Measurements from ENCODE around the gene CTRB2.
"Not testable (repeated sequence)": the region's sequence is repeated elsewhere in the genome, so short reads cannot be mapped to it uniquely, and the experiment has no call there.

CTRB2 gene

DNA sequence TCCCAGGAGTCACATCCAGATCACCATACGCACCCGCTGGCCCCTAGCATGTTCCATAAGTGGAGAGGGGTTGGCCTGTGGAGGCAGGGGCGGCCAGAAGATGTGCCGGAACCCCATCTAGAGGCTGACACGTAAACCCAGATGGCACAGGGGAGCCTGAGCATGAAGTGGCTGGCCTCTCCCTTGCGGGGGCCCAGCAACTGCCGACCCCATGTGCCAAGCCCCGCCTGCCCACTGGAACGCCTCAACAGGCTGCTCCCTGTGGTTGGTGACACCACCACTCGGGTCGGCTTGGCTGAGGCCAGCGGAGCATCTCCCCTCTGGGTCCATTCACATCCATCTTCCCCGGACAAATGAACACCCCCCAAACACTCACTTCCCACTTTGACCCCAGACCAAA, 35.0 kb upstream of the CTRB2 start:
- DNase-seq, result no peak

DNA sequence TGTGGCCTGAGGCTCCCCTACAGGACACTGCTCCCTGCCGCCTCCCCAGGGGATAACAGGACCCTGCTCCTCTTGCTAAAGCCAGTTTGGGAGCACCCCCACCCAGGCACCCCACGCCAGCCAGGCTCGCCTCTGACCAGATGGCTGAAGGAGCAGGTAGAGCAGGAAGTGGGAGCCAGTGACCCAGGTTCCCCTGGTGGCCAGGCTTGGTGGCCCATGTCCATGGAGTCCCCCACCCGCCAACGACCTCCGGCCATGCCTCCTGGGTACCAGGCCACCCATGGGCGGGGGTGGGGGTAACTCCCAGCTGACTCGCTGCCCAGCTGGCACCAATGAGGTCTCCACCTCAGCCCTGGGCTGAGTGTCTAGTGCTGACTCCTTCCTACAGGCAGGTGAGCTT, 34.5 kb upstream of the CTRB2 start:
- no peak for DNase-seq

GRCh38 chr16:75240633-75241032, 33.7 kb upstream of the CTRB2 start:
- DNase-seq, result not testable (repeated sequence)

- no peak for DNase-seq
These were observed 32.7 kb upstream of the CTRB2 start for GRCh38 chr16:75239542-75240122.

- no peak for DNase-seq
These were observed 32.0 kb upstream of the CTRB2 start for GRCh38 chr16:75238853-75239541.

- no peak for DNase-seq
These were observed 31.3 kb upstream of the CTRB2 start for GRCh38 chr16:75238132-75238852.

GRCh38 chr16:75237398-75238131, 30.6 kb upstream of the CTRB2 start:
- DNase-seq, result no peak

- no peak for DNase-seq
These were observed 29.9 kb upstream of the CTRB2 start for GRCh38 chr16:75236736-75237397.

DNA sequence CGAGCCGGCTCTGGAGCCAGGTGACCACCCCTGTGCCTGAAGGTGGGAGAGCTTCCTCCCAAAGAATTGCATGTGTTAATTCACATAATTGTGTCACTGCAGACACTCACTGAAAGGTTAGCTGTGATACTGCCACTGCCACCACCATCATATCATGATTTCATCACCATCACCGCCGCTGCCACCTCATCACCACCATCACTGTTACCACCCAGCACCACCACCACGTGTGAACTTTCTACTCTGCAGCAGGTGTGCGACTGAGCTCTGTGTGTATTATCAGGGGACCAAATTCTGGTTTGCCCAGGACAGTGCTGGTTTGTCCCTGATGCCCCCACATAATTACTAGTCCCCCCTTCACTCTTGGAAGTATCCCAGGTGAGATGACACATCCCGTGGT, 29.3 kb upstream of the CTRB2 start:
- DNase-seq, result no peak

- no peak for DNase-seq
These were observed 28.8 kb upstream of the CTRB2 start for GRCh38 chr16:75235721-75236193.

GRCh38 chr16:75234856-75235696, 28.1 kb upstream of the CTRB2 start:
- no peak for DNase-seq

GRCh38 chr16:75233611-75233938, 26.6 kb upstream of the CTRB2 start:
- no peak for DNase-seq

- no peak for DNase-seq
These were observed 24.6 kb upstream of the CTRB2 start for GRCh38 chr16:75231570-75231969.

DNA sequence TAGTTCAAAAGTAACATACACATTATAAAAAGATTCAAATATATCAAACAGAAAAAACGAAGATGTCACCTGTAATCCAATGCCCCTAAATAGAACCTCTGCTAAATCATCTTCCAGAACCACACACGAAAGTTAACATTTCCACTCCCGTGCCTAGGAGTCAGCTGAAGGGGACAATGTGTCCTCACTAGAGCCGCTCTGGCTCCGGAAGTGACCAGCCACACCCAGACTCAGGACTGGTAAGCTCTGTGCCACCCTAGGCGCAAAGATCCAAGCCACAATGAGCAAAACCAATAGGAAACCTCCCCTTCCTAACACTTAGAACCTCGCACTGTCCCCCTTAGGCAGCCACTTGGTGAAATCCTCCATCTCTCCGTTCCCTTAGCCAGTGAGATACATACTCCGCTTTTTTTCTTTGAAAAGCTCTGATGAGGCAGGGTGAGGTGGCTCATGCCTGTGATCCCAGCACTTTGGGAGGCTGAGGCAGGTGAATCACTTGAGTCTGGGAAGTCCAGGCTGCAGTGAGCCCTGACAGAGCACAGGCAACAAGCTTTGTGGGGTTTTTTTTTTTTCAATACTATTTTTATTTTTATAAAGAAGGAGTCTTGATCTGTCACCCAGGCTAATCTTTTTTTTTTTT, 23.6 kb upstream of the CTRB2 start:
- no peak for DNase-seq

GRCh38 chr16:75229172-75230031, 22.4 kb upstream of the CTRB2 start:
- no peak for DNase-seq

DNA sequence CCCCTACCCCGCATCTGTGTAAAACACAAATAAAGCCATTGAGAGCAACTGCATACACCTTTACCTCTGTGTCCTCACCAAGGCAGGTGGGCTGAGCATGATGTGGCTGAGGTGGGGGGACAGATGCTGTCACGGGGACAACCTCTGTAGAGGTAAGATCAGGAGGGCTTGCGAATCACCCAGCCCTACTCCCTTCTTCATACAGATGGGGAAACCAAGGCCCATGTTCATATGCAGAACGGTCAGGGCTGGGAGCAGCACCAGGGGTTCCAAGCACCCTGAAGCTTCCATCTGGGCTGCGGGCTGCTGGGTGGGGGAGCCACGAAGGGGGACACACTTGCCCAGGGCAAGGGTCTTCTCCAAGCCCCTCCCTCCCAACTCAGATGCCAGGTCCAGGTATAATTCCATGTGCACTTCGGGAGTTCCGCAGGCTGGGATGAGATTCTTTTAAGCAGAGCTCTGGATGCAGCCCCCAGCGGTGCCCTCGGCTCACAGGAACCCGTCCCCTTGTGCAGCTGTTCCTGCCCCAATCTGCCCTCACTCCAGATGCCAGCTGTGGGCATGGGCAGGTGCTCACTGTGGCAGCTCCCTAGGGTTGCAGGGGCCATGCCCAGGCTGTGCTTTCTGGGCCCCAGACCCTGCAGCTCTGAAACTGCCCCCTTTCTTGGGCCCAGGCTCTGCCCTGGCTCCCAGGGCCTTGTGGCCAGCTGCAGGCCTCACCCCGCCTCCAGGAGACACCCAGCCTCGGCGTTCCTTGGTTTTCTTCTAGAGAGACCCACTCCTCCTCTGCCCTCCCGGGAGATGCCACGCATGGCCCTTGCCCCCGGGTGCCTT, 21.4 kb upstream of the CTRB2 start:
- DNase-seq, result no peak

- no peak for DNase-seq
These were observed 20.6 kb upstream of the CTRB2 start for GRCh38 chr16:75227361-75228142.

DNA sequence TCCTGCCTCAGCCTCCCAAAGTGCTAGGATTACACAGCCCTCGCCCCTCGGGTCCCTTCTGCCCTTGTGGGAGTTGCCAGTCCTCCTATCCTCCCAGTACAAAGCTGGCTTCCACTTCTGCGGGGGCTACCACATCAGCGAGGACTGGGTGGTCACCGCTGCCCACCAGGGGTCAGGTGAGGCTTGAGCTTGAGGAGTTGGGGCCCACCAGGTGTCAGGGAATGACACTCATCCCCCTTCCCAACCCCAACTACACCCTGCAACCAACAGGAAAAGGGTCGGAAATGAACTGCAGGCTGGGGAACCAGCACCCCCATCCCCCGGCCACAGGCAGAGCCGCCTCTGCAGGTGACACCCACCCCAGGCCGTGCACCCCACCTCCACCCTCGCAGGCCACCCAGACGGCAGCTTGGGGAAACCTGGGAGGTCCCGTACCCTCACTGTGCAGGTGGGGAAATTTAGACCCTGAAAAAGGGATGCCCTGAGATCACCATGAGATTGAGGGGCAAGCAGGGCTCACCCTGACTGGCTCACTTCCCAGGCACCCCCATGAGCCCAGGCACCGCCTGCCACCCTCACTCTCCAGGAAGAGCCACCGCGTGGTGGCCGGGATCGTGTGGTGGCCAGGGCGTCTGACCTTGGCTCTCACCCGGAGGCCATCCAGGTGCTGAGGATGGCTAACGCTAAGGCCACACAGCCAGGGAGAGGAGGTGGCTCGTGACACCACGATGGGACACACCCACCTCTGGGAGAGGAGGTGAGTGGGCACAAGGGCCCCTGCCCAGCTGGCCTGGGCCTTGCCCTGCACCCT, 19.8 kb upstream of the CTRB2 start:
- DNase-seq, result no peak
